Fibroblast of upper back skin (primary cell): ENCODE results near the gene FMN1.

Experiments used
- DNase-seq: peaks from one replicate; pipeline ENCODE4 v3.0.0-alpha.2; 2013

The FMN1 gene

DNA sequence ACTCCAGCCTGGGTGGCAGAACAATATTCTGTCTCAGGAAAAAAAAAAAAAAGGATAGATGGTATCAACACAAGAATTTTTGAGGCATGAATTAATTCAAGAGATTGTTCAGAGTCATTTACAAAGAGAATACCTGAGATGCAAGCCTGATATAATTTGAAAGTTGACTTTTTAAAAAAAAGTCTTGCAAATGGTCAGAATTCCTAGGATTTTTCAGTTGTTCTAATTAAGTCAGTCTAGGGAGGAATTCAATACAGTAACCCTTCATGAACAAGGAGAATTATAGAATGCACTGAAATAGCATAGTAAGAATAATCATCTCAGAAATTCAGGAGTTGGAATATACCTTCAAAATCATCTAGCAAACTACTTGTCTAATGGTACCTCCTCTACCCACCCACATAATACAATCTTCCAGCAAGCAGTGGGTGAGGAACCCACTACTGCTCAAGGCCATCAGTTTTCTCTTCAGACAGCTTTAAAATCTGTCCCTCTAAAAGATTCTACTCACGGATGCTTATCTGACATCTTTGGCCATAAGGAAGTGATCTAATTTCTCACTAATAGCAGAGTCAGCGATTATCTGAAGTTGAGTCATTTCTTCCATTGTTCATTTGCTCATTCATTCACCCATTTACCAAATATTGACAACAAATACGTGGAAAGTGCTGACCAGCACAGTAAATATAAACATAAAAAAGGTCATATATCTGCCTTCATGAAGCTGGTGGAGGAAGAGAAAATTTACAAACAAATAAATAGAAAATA, 317.1 kb downstream of the FMN1 start:
- DNase-seq = peak; percentile 51

DNA sequence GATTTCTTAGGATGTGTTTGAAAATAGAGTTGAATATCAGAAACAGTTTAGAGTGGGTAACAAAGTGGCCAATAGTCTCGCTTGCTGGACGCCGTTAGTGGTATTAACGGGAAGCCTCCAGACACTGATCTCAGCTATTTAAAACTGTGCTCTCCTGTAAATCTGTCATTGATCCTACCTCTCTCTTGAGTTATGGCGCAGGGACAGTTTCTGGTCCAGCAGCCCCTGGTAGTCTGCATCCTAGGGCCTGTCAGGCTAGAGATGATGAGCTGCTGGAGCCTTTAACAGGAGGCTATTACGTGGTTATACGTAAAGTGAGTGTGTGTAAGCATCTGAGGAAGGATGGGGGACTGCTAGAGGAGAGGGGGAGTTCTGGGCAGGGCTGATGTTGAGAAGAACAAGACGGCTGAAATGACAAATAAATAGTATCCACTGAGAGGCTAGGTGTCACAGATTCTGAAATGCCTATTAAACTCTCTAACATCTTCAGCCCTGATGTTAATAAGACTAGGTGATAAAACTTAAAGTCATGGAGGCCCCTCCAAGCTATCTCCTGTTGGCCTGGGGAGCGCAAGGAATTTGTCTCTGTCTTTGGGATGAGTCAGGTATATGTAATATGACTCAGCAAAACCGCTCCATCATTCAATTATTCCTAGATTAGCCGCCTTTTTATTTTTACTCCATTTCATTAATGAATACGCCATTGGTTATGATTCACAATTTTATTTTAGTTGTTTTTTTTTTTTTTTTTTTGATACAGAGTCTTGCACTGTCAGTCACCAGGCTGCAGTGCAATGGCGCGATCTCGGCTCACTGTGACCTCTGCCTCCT, 321.0 kb downstream of the FMN1 start:
- peak; percentile 68 for DNase-seq

DNA sequence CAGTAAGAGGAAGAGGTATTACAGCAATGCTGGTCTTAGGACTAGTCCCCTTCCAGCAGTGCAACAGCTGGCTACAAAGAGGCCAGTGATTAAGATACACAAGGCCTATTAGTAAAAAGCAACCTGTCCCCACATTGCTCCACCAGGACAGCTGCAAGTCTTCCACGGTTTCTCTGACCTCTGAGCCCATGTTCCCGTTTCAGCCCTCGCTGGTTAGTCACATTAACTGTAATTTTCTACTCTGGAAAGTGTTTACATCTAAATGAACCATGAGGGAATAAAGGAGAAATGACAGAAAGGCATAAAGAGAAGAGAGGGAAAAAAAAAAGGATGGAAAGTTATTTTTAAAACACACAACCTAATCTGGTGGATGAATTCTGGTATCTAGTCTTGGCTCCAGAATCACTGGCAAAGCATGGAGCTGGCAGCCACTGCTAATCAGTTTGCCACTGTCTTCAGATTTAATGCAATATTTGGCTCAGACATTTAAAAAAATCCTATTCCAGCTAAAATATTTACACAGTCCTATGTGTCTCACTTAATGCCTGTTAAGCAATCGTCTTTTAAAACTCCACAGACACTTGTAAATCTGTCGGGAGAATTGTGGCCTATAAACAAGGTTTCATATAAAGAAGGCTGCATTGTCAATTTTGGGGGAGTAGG, 321.8 kb downstream of the FMN1 start:
- DNase-seq = peak; percentile 53

DNA sequence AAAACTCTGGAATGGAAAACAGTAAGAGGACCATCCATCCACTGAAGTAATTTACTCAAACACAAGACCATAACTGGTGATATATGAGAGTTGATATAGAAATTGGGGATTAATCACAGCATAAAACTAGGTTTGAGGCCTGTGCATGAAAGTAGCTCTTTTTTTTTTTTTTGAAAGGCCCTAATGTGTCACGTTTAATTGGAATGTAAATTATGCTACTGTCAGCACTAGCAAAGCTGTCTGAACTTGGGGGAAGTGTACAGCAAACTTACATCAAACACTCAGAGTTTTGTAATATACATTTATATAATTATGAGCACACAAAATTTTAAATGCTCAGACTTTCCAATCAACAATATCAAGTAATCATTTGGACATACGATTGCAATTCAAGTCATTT, 322.6 kb downstream of the FMN1 start:
- DNase-seq = peak; percentile 55

DNA sequence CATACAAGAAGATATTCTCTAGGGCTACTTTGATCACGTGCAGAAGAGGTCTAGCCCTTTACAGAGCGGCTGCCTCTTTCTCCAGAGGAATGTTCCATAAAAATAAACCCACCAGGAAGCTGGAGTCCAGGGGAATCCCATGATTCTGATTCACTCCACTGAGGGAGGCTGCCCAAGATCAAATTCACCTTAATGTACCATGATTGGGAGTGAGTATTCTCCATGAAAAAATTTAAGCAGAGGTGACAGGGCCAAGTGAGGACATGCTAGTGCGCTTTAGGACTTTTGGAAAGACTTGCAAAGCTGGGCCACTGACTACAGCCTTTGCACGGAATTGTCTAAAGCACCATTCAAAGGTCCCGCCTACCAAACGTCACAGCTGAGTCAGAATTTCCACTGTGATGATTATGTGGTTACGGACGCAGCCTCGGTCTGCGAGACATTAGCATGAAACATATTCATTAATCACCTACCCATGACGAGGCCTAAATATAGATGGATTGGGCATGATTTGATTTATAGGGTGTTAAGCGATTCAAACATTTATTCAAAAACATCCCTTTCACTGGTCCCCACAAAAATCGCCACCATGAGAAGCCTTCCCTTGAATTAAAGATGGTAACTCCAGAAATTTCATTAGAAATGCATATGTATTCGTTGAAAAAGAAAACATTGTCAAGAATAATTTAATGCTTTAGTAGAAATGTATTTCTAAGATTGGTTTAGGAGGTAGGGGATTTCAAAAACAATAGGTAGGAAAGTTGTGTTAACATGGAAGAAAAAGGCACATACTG, 324.1 kb downstream of the FMN1 start:
- peak; percentile 100 for DNase-seq

DNA sequence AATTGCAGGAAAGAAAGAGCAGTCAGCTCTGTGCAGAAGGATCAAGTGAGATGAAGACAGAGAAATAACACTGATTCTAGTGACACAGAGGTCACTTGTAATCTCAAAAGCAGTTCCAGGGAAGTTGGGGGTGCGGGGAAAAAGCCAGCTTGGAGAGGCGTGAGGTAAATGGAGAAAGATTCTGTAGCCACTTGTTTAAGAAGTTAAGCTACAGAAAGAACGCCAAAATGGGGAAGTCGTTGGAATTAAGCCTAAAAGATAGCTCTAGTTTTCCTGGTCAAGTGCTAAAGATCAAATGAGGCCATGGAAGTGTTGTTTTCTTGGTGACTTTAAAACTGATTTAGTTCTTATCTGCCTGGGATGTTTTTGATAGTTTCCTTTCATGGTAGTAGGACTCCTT, 324.7 kb downstream of the FMN1 start:
- DNase-seq = no peak

DNA sequence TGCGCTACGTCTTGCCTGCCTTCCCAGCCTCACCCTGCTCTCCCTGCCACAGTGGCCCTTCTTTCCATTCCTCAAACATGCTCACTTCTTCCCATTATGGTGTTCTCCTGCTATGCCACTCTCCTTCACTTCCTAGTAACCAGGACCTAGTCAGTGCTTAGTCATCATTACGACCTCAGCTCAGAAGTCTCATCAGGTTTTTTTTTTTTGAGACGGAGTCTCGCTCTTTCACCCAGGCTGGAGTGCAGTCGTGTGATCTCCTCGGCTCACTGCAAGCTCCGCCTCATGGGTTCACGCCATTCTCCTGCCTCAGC, 327.2 kb downstream of the FMN1 start:
- peak; percentile 91 for DNase-seq

DNA sequence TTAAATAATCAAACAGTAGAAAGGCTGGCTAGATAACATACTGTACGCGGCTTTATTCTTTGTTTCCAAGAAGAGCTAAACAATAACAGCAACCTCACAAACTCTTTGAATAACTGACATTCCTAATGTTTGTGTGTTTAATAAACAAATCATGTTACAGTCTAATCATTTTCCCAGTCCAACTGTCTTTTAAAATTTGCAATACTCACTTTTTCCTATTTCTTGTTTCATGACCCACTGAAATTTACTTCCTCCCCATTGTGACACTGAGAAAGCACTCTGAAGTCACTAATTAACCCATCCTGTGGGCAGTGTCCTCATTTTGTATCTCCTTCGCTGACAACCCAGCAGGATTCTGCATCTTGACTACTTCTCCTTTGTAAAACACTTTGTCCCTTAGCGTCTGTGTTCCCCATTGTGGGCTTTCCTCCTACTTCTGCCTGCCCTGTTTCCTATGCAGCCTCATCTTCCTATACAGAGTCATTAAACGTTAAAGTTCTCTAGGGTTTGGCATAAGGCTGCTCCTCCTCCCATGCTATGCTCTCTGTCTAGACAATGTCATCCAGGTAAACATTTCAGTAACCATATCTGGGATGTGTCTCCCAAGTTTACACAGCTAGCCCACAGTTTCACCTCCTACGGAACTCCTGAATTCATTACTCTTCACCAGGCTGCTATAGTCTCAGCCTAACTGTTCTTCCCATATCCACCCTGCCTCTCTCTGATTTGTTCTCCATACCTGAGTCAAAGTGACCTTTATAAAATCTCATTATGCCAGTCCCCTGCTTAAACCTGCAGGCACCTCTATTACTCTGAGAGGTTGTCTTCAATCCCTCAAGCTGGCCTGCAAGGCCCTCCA, 327.8 kb downstream of the FMN1 start:
- DNase-seq = no peak

DNA sequence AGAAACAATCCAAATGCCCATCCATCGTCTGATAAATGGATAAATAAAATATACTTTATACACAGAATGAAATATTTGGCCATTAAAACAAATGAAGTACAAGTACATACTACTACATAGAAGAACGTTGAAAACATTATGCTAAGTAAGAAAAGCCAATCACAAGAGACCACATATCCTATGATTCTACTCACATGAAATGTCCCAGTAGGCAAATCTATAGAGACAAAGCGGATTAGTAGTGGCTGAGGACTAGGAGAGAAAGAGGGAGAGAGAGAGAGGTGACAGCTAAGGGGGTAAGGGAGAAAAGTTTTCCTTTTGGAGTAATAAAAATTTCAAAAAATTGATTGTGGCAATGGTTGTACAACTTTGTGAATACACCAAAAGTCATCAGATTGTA, 329.7 kb downstream of the FMN1 start:
- DNase-seq = no peak

DNA sequence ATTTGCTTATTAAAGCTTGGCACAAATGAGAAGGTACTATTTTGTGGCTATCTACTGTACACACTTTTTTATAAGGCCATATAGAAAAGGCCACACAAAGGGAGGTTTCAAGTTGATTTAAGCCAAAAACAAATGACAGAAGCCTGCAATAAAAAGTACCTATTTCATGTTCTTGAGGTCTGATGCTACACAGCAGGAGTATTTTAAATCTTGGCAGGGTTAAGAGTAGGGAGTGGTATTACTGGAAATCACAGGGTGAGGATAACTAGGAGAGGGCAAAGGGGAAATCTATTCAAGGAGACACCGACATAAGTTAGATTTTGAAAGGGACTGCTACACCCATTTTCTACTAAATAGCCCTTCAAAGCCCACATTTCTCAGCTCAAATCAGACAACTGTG, 330.5 kb downstream of the FMN1 start:
- no peak for DNase-seq

DNA sequence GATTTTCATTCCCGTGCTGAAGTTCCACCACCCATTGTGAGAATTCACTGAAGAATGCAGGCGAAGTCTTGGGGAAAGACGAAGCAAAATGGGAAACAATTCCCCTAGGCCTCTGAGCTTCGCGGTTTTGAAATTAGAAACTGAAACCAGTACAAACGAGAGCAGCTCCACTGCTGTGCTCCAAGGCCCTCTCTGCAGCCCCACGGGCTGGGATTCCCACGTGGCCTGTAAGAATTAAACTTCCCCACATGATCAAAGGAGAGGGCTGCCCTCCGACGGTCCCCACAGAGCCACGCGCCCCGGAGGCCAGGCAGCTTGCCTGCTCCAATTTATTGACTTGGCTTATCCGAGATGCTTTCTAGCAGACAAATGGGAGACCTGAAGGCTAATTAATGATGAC, 332.8 kb downstream of the FMN1 start:
- DNase-seq = peak; percentile 93

DNA sequence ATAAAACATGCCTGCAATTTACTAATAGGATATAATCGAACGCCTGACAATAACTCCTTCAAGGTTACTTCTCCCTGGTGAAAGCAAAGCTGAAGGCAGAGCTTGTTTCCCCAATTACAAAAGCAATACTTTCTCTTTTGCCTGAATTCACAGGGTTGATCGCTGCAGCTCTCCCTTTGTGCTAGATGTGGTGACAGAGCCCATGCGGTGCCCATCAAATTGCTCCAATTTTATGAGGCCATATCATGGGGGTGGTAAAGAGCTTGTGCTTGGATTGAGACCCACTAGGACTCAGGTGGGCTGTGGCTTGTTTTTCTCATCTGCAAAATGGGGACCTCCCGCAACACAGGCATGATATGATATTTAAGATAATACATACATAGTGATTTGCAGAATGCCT, 333.3 kb downstream of the FMN1 start:
- no peak for DNase-seq

DNA sequence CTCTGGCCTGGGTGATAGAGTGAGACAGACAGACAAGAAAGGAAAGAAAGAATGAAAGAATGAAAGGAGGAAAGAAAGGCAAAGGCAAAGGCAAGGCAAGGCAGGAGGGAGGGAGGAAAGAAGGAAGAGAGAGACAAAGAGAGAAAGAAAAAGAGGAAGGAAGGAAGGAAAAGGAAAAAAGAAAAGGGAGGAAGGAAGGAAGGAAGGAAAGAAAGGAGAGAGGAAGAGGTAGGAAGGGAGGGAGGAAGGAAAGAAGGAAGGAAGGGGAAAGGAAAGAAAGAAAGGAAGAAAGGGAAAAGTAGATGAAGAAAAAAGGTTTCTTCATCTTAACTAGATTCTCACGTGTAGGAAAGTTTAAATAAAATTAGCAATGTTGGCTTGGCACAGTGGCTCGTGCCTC, 334.5 kb downstream of the FMN1 start:
- no peak for DNase-seq

DNA sequence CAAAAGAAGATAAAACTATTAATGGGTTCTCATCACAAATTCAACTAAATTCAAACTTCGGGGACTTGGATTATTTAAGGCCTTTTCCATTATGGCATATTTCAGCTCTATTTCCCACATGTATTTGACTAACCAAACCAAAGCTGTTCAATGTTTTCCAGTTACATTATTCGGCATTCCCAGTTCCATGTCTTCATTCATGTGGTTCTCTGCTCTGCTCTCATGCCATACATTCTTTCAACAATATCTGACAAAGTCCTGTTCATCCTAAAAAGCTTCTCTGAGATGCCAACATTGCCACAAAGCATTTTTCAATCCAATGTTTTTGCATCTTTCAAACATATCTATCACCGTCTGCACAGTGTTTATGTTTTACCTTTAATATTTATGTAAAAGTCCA, 335.3 kb downstream of the FMN1 start:
- peak; percentile 53 for DNase-seq

DNA sequence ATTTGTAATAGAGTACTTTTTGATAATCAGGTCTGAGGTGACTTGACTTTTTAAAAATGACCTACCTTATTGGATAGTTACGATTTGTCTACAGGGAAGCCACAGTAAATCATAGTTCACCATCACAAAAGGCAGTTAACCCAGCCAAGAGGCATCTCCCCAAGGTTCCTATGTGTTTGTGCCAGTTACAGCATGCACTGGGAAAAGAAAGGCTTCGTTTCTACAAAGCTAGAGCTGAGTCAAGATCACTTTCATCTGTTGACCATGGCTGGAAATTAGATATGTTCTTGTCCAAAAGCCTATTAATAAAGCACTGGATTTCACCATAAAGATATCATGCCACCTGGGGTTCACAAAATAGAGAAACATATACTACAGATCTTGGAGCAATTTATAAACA, 336.8 kb downstream of the FMN1 start:
- no peak for DNase-seq

DNA sequence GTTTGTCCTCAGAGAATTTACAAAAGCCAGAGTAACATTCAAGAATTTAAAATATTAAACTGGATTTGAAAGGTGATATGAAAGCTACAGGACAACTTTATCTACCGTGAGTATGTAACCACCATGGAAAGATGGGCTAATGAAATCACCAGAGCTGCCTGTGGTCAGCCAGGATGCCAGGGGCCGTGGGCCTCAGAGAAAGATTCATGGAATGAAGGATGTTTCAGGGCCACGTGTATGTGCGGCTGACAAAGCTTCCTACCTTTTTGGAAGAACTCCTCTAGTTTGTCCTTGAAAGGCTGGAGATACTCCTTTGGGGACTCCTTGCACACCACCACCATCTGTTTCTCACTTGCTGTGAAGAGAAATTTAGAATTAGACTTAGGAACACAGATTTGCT, 337.8 kb downstream of the FMN1 start:
- DNase-seq = peak; percentile 92

DNA sequence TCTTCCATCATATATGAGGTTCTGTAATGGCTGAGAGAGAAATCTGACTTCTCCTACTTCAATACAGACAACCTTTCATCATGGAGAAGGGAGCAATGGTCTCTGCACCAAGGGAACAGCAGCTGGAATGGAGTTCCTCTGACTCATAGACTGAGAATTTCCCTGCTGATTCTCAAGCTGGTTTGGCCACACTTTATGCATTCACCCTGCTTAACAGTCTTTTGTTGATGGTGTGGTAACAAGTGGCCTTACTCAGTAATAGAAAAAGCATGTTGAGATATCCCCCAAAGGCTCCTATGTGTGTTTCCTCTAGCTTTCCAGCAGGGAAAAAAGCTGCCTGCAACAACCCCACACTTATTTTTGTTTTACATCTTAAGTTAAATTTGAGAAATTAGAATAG, 338.6 kb downstream of the FMN1 start:
- peak; percentile 100 for DNase-seq

DNA sequence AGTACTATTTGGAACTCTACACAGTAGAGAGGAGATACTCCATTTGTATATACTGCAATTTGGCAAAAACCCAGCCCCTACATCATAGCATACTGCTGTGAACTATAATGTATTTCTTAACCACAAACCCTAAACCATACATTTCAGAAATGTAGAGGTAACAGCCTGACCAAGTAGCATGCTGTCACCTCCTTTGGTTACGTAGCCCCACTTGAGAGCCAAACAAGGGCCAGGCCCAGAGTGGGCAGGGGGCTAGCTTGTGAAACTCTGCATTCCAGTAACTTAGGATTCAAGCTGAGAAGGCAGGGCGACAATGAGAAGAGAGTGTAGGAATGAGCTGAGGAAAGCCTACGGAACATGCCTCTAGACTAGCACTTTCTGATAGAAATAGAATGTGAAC, 340.9 kb downstream of the FMN1 start:
- DNase-seq = peak; percentile 89

DNA sequence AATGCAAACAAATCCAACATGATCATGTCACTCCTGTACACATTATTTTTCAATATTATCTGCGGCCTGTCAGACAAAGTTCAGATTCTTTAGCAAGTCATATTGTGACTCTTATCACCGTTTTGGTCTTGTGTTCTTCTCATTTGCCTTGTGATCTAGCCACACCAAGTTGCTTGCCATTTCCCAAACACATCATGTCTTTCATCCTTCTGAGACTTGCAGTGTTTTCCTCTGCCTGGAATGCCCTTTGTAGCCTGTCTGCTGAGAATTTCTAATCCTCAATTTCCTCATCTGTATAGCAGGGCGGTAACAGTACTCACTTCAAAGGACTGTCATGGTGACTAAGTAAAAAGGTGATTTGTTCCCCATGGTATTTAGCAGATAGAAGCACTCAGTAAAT, 341.7 kb downstream of the FMN1 start:
- DNase-seq = no peak

DNA sequence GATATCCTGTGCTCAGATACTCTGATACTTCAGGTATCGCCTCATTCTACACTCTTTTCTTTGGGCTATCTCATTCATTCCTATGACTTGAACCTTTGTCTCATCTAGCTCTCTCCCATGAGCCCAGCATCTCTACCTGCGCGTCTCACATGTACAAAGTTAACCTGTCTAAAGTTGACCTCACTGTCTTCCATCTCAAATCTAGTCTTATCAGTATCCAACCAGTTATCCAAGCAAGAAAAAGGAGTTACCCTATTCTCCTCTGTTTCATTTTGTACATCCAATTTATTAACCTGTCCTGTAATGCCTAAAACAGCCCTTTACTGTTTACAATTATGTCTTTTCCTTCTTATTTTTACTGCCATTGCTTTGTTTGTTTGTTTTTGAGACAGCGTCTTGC, 342.5 kb downstream of the FMN1 start:
- no peak for DNase-seq

DNA sequence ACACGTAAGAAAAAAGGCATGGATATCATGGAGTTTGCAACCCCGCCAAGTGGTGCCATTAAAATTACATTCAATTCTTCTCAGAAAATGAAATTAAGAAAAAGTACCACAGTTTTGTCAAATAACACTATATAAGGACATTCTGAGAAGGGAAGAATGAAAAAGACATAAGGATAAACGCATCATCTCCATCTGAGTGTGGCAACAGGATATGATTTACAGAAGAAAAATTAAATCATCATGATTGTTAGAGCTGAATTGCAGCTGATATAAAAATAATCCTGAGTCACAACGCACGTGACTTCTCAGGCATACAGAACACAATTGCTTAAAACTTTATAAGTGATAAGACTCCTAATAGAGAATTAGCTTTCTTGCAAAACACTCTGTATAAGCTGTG, 342.9 kb downstream of the FMN1 start:
- DNase-seq = peak; percentile 94
